Measurements from ENCODE around the gene SSX7. TPM values are rescaled to one million over a fixed set of nuclear protein-coding genes. Genes with fewer than 3 reads are reported as not detected.
"Not testable (repeated sequence)": the region's sequence is repeated elsewhere in the genome, so short reads cannot be mapped to it uniquely, and the experiment has no call there.

The SSX7 gene
- total RNA-seq, 4 donors from 2014 or later = not detected

DNA sequence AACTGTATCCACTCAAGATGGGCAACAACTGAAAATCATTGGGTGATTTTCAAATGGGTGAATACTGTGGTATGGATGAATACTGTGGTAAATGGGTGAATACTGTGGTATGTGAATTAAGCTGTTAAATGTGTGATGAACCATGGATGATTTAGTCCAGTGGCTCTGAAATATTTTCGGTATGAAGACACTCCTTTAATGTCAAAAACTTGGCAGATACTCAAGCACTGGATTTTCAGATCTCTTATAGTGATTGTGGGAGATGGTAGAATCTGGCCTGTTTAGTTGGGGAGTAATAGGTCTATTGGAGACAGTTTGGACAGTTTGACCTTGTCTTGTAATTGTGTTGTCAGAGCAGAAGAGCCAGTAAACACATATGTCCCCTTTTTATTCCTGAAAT lies 45.7 kb downstream of the SSX7 start:
- WGBS, 2 donors (ENCODE audit: low coverage in 1 of 2) = 46% methylated on average over 1 of the region's 1 CpG; no CpG with 5 or more reads in 1 of the 2 donors
- no peak overlapping the region for H3K27ac ChIP-seq
- intact Hi-C loops (cut with DNase I; ENCODE audit: low total_unique reads) (no loop called here), in situ Hi-C loops (cut with MboI; ENCODE audit: low pct_ligation_motif_present in 1 of 4, low pct_unique_long_range_greater_than_20kb in 1 of 4, low sequenced_read_pairs in 3 of 4) (no loop called here)
- no peaks in the 10 kb centered on the region for H3K9me3 ChIP-seq
- no peaks in the 10 kb centered on the region for H3K27me3 ChIP-seq
- H3K36me3 ChIP-seq = no peaks in the 10 kb centered on the region
- no peak overlapping the region for H3K4me3 ChIP-seq
- no peak for DNase-seq
- no peaks in the 10 kb centered on the region for H3K4me1 ChIP-seq
- TF ChIP-seq EP300 (IDR thresholded peaks at IDR 0.05; ENCODE audit: low read depth) = no peak
- TF ChIP-seq, protein P1, sequence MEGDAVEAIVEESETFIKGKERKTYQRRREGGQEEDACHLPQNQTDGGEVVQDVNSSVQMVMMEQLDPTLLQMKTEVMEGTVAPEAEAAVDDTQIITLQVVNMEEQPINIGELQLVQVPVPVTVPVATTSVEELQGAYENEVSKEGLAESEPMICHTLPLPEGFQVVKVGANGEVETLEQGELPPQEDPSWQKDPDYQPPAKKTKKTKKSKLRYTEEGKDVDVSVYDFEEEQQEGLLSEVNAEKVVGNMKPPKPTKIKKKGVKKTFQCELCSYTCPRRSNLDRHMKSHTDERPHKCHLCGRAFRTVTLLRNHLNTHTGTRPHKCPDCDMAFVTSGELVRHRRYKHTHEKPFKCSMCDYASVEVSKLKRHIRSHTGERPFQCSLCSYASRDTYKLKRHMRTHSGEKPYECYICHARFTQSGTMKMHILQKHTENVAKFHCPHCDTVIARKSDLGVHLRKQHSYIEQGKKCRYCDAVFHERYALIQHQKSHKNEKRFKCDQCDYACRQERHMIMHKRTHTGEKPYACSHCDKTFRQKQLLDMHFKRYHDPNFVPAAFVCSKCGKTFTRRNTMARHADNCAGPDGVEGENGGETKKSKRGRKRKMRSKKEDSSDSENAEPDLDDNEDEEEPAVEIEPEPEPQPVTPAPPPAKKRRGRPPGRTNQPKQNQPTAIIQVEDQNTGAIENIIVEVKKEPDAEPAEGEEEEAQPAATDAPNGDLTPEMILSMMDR (IDR thresholded peaks at IDR 0.05) = no peak
- TF ChIP-seq POLR2AphosphoS5 (IDR thresholded peaks at IDR 0.05) = no peak
- no peak for TF ChIP-seq POLR2A (IDR thresholded peaks at IDR 0.05)

DNA sequence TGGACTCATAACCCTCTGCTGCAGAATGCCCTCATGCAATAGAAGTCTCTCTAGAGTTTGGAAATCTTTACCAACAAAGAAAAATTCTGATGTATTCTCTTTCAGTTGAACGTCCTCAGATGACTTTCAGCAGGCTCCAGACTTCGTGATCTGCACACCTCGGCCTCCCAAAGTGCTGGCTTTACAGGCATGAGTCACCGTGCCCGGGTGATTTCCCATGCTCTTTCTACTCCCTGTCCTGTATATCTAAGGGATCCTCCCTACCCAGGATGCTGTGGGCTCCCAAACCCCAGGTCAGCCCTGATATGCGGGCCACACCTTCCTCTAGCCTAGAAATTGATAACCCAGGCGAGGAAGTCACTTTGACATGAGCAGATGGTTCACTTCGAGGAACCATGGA lies 51.5 kb downstream of the SSX7 start:
- H3K27me3 ChIP-seq; H3K4me3 ChIP-seq; DNase-seq; H3K9me3 ChIP-seq; H3K36me3 ChIP-seq; intact Hi-C loops (cut with DNase I; ENCODE audit: low total_unique reads); H3K4me1 ChIP-seq; H3K27ac ChIP-seq; in situ Hi-C loops (cut with MboI; ENCODE audit: low pct_ligation_motif_present in 1 of 4, low pct_unique_long_range_greater_than_20kb in 1 of 4, low sequenced_read_pairs in 3 of 4): not testable (repeated sequence)
- 70% methylated on average over 8 of the region's 8 CpGs; no CpG with 5 or more reads in 1 of the 2 donors for WGBS, 2 donors (ENCODE audit: low coverage in 1 of 2)

DNA sequence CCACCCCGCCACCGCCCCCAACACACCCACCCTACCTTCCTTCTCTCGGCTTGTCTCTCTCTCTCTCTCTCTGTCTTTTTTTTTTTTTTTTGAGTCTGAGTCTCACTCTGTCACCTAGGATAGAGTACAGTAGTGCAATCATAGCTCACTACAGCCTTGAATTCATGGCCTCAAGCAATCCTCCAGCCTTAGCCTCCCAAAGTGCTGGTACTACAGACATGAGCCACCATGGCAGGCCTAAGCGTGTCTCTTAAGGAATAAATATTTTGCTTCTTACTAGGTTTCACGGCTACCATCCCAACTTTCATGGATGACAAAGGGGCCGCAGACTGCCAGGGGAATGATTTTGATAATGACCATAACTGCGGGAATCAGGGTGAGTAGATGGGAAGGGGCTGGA lies 55.8 kb downstream of the SSX7 start:
- intact Hi-C loops (cut with DNase I; ENCODE audit: low total_unique reads) = no loop called here
- in situ Hi-C loops (cut with MboI; ENCODE audit: low pct_ligation_motif_present in 1 of 4, low pct_unique_long_range_greater_than_20kb in 1 of 4, low sequenced_read_pairs in 3 of 4) = loop anchor here in 1 of 4 donors (25.0 kb wide), 1 partner anchor 388 kb away; no protein-coding TSS in a partner anchor
- TF ChIP-seq POLR2AphosphoS5 (IDR thresholded peaks at IDR 0.05) (no peak), POLR2A (IDR thresholded peaks at IDR 0.05) (no peak)
- TF ChIP-seq, protein P1 (IDR thresholded peaks at IDR 0.05) = no peak
- Histone ChIP-seq H3K4me3 (no peak overlapping the region), H3K27ac (no peak overlapping the region), H3K9me3 (no peaks in the 10 kb centered on the region), H3K4me1 (no peaks in the 10 kb centered on the region), H3K36me3 (no peaks in the 10 kb centered on the region), H3K27me3 (no peaks in the 10 kb centered on the region)
- DNase-seq = no peak
- WGBS, 2 donors (ENCODE audit: low coverage in 1 of 2) = 79 to 81% methylated on average over 4 to 7 of the region's 7 CpGs

DNA sequence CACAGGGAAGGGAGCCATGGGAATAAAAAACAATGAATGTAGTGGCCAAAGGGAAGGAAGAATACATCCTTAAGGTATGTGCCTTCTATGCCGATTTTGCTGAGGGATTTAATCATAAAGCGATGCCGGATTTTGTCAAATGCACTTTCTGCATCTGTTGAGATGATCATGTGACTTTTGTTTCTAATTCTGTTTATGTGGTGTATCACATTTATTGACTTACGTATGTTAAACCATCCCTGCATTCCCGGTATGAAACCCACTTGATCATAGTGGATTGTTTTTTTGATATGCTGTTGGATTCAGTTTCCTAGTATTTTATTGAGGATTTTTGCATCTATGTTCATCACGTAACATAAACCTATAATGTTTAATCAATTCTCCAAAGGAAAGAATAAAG lies 60.0 kb downstream of the SSX7 start:
- TF ChIP-seq, protein P1 (IDR thresholded peaks at IDR 0.05) = no peak
- TF ChIP-seq POLR2A (IDR thresholded peaks at IDR 0.05) (no peak), POLR2AphosphoS5 (IDR thresholded peaks at IDR 0.05) (no peak), EP300 (IDR thresholded peaks at IDR 0.05; ENCODE audit: low read depth) (no peak)
- no peak for DNase-seq
- Histone ChIP-seq H3K4me1 (no peaks in the 10 kb centered on the region), H3K36me3 (no peaks in the 10 kb centered on the region), H3K27ac (no peak overlapping the region), H3K4me3 (no peak overlapping the region), H3K27me3 (no peaks in the 10 kb centered on the region), H3K9me3 (no peaks in the 10 kb centered on the region)
- in situ Hi-C loops (cut with MboI; ENCODE audit: low pct_ligation_motif_present in 1 of 4, low pct_unique_long_range_greater_than_20kb in 1 of 4, low sequenced_read_pairs in 3 of 4) = loop anchor here in 1 of 4 donors (25.0 kb wide), 1 partner anchor 393 kb away; no protein-coding TSS in a partner anchor
- 88 to 91% methylated on average over 6 of the region's 6 CpGs for WGBS, 2 donors (ENCODE audit: low coverage in 1 of 2)
- intact Hi-C loops (cut with DNase I; ENCODE audit: low total_unique reads) = no loop called here

Small RNA genes within 50 kb of the gene (small RNA-seq; reads per million reads assigned to genes)
- gene AL450023.3 = 0 reads per million in 4 donors
- 0 to 0.12 (median 0) reads per million in 4 donors for gene RNA5SP504

Other genes starting within 250 kb of the SSX7 start
- not detected for gene XAGE1A, start 159.1 kb downstream of the SSX7 start, total RNA-seq
- gene XAGE1B, start 137.8 kb downstream of the SSX7 start, total RNA-seq = not detected
- gene SSX2, start 52.3 kb upstream of the SSX7 start, total RNA-seq = not detected
- not detected for gene SSX2B, start 96.4 kb upstream of the SSX7 start, total RNA-seq
- not detected for gene SPANXN5, start 142.5 kb upstream of the SSX7 start, total RNA-seq
- not detected for gene XAGE5, start 156.4 kb upstream of the SSX7 start, total RNA-seq
- gene XAGE3, start 213.2 kb upstream of the SSX7 start, total RNA-seq = not detected
- gene FAM156B, start 242.4 kb upstream of the SSX7 start, total RNA-seq = 10 to 100 TPM; 24.7 to 63.6 (median 31.8) TPM

Data from transverse colon (tissue), 4 donors.